Heart left ventricle (tissue), 13 donors: ENCODE results near the gene ST6GALNAC4.

Experiments
- CTCF ChIP-seq, 12 donors: fragments of 200-600 bp; sonication (generic) in 4 of 12; IDR thresholded peaks; one replicate each; pipeline versions ENCODE4 v1.5.0 to v1.8.0; 2018 to 2022; ENCODE audit warnings: antibody characterized with exemption in 12 of 12, mild to moderate bottlenecking in 5 of 12
- POLR2A ChIP-seq, 2 donors: fragments of 450-650 bp; IDR thresholded peaks; one replicate each; pipeline ENCODE4 v1.6.1; 2017; ENCODE audit warnings: antibody characterized with exemption in 2 of 2, mild to moderate bottlenecking in 2 of 2, moderate library complexity in 2 of 2
- donor health status: ischemic (EF 13 %, LVEDD 7.1; RV severe dilation, severe dysfunction).
- donor health status: DM: no; HTN: yes; CAD: no.
- donor health status: DM: no; HTN: no; CAD: no.
- donor health status: ischemic (EF 25% LVEDD 6.9; RV normal size, moderate dysfunction).
- donor health status: ischemic (EF 25% LVEDD 5.7; RV mildly dilated, moderate dysfunction).
- donor health status: ischemic (EF 35%, LVEDD 5.7; RV mildly dilated, moderate dysfunction).
- donor health status: nonischemic (EF 11% LVEDD 7.7; RV severe dilation, severe dysfunction).
- donor health status: DM: yes; HTN: yes; CAD: no.
- donor health status: PGD.
- donor health status: ischemic (EF 29% LVEDD 5.4; RV normal size, mild dysfunction).
- donor health status: nonischemic (EF 23%, LVEDD 6.1; RV moderate dilation, normal function).

GRCh38 chr9:127954831-127955293 is 38.0 kb upstream of the ST6GALNAC4 start:
- TF ChIP-seq CTCF (IDR thresholded peaks at IDR 0.05) (no peak), POLR2A (IDR thresholded peaks at IDR 0.05) (no peak)
